Activated CD4-positive, alpha-beta T cell treated with anti-CD3 and anti-CD28 coated beads for 1 hour (primary cell): Measurements from ENCODE around the gene SF3B2.
"Not testable (repeated sequence)": the region's sequence is repeated elsewhere in the genome, so short reads cannot be mapped to it uniquely, and the experiment has no call there.

ENCODE experiments used
- DNase-seq: peaks from one replicate; pipeline ENCODE4 v3.0.0-alpha.2; 2020

Gene SF3B2

DNA sequence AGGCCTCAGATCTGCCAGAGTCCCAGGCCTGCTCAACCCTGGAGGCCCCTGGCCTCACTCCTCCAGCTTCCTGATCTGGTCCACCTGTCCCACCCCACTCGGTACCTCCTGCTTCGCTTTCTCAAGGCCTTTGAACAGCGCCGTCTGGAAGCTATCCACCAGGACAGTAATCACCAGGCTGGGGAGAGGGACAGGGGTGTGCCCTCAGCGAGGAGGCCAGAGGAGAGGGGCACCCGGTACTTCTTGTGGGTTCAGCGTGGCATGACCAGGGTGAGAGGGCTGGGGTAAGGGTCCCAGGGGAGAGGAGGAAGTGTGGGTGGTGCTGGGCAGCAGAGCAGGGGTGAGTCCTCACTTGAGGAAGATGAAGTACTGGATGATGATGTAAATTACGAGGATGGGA is 32.0 kb upstream of the SF3B2 start:
- no peak for DNase-seq

DNA sequence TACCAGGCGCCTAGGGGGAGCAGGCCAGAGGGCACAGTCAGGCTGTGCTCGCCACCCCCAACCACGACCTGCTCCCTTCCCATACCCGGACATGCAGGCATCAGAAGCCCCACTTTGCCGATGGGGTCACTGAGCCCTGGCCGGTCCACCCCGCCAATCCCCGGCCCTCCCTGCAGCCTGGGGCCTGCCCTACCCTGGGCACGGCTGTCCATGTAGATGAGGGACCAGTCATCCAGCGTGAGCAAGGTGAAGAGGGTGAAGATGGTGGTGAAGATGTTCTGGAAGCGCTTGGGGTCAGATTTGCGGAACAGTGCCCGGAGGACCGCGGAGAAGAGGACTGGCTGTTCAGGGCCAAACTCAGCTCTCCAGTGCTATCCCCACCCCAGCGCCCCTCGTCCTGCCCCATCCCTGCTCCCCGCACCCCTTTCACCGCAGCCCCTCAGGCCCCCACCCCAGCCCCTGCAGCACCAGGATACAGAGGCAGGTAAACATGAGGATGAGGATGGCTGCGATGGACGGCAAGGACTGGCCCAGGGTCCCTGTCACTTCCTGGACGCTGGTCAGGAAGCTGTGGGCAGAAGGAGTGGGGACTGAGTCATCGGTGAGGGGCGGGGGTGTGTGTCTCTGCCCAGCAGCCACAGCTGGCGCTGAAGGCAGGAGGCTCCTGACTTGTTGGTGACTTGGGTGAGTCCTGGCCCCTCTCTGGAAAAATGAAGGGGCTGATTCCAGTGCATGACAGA is 31.4 kb upstream of the SF3B2 start:
- no peak for DNase-seq

DNA sequence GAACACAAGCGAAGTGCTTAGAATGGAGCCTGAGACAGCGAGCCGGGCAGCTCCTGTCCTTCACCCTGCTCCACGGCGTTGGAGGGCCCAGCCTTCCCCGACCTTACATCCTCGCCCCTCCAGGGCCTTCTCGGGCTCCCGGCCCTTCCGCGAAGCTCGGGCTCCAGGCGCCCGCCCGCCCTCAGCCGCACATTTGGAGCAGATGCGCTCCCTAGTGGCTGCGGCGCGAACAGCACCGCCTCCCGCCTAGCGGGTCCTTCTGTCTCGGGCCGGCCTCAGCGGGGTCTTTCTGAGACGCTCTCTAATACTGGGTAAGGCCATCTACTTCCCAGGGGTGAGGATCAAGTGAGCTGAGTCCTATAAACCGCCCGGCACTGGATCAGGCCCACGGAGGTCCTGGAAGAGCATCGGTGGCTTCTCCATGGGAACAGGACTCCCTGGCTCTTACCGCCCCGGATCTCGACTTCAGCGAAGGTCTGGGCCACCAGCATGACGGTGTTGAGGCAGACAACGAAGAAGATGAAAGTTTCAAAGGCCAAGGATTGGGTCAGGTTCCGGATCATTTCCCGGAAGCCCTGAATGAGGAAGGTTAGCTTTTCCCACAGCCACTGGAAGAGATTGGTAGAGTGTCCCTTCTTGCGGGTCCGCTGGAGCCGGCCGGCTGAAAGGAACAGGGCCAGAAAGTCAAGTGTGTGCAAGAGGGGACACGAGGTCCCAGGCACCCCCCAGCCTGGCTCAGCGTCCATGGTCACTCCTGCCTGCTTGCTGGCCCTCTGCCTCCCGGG is 29.6 kb upstream of the SF3B2 start:
- DNase-seq: peak; percentile 64

GRCh38 chr11:66023186-66023440 is 29.1 kb upstream of the SF3B2 start:
- not testable (repeated sequence) for DNase-seq

DNA sequence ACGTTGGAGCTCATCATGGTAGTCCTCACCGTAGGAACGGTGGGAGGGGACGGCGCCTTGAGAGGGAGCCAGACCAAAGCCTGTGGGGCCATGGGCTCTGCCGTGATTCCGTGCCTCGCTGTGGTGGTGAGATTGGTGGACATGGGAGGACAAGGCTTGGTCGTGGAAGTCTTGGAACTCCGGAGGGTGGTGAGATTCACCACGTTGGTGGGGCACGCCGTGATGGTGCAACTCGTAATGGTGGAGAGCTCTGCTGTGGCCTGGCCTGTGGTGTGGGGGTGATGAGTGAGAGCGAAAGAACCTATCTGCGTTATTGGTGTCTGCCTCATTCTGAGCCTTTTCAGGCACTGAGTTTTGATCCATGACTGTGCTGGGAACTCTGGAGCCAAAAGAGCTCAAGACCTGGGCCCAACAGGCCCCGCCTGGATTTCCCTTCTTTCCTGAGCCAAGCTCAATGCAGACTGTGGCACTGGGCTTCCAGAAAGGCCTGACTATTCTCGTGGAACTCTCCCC is 26.1 kb upstream of the SF3B2 start, which contains the start of gene CATSPER1:
Gene CATSPER1 (minus strand): TSS at position 463 of the 513 bp plus-strand sequence. CDS start 100 bp downstream, at position 363.
- DNase-seq: no peak

DNA sequence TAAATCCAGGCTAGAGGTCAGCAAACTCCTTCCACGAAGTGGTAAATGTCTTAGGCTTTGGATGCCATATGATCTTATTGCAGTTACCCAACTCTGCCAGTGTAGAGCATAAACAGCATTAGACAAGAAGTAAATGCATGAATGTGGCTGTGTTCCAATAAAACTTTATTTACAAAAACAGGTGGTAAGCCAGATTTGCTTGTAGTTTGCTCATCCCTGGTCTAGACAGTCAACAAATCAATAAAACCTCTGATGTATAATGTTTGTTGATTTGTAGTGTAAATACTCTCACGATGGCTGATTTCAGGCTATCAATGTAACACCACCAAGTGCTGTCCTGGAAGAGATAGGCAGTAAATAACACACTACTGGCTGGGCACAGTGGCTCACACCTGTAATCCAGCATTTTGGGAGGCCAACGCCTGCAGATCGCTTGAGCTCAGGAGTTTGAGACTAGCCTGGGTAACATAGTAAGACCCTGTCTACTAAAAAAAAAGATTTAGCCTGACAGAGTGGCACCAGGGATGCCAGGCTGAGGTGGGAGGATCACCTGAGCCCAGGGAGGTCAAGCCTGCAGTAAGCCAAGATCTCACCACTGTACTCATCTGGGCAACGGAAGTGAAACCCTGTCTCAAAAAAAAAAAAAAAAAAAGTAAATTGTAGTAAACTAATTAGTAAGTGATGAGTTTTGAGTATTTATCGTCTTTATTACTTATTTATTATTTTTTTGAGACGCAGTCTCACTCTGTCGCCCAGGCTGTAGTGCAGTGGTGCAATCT is 19.0 kb upstream of the SF3B2 start:
- DNase-seq: no peak

DNA sequence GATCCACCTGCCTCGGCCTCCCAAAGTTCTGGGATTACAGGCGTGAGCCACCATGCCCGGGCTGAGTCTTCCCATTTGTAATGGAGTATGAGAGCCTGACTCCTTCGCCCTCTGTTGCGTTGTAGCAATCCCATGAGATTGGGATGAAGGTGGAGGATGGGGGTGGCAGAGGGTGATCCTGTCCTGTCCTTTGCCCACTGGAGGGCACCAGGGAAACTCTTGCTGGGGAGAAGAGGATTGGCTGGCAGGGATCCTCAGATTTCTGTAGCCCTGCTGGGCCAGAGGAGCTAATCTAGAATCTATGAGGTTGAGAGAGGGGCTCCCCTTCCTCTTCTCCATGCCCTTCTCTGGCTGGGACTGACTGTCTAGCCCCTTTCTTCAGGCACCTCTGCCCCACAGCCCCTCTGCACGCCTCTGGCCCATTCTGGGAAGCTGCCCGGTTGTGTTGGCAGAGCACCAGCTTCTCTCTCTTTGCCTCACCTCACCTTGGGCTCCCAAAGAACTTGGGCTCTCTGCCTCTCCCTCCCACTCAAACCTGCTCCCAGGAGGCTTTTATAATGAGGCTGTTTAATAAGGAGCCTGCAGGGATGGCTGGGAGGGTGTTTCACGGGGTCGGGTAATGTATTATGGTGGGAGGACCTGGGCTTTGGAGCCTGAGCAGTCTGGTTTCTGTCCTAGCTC is 16.4 kb upstream of the SF3B2 start:
- DNase-seq: no peak

DNA sequence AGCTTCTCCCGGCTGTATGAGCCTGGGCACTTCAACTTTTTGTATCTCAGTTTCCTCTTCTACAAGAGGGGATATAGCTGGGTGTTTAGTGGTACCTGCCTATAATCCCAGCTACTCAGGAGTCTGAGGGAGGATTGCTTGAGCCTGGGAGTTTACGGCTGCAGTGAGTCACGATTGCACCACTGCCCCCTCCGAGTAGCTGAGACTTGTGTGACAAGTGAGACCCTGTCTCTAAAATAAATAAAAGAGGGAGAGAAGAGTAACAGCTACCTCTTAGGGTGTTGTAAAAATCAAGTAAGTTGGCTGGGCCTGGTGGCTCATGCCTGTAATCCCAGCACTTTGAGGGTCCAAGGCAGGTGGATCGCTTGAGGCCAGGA is 15.8 kb upstream of the SF3B2 start:
- no peak for DNase-seq

DNA sequence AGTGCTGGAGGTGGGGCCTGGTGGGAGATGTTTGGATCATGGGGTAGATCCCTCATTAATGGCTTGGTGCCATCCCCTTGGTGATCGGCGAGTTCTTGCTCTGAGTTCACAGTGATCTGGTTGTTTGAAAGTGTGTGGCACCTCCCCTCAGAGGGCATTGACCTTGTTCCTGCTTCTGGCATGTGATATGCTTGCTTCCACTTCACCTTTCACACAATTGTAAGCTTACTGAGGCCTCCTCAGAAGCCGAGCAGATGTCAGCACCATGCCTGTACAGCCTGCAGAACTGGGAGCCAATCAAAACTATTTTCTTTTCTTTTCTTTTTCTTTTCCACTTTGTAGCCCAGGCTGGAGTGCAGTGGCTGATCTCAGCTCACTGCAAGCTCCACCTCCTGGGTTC is 14.8 kb upstream of the SF3B2 start:
- DNase-seq: no peak

DNA sequence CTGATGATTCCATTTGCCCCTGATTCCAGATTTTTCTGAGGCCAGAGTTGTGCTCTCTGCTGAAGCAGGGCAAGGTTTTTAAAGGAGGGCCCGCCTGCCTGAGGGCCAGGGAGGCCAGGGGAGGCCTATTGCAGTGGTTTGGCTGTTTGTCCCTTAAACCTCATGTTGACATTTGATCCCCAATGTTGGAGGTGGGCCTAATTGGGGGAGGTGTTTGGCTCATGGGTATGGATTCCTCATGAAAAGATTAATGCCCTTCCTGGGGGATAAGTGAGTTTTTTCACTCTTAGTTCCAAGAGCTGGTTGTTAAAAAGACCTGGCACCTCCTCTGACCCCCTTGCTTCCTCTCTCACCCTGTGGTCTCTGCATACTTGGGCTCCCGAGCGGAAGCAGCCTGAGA is 12.4 kb upstream of the SF3B2 start:
- no peak for DNase-seq

- DNase-seq: no peak
These were observed 9.8 kb upstream of the SF3B2 start for GRCh38 chr11:66042227-66042995.

DNA sequence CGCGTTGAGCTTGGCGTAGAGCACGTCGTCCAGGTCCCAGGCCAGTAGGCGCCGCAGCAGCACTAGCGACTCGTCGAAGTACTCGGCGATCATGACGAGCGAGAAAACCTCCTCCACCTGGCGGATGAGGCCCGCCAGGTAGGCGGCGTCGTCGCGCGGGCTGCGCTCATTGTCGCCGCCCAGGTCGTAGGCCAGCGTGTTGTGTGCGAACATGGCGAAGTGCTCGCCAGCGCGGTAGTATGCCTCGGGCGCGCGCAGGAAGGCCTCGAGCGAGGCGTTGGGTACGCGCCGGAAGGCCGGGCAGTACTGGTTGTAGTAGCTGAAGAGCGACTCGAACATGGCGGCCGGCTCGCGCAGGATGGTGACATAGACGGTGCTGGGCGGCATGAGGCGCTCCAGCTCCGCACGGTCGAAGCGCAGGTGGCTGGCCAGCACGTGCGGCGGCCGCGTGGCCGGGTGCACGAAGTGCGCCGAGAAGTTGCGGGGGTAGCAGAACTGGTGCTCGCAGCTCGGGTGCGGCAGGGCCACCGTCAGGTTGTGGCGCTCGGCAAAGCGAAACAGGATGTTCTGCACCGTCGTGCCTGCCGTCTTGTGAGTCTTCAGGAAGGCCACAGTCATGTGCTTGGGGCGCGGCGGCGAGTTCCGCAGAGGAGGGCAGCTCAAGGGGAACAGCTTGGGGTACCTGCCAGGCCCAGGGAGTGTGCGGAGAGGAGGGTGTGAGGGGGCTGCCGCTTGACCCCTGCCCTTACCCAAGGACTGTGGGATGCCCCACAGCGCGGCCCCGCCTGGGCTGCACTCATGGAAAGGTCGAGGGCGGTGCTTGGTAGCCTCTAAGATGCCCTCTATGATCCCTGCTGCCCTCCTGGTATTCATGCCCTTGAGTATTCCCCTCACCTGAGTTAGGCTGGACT is 8.9 kb upstream of the SF3B2 start:
- no peak for DNase-seq

DNA sequence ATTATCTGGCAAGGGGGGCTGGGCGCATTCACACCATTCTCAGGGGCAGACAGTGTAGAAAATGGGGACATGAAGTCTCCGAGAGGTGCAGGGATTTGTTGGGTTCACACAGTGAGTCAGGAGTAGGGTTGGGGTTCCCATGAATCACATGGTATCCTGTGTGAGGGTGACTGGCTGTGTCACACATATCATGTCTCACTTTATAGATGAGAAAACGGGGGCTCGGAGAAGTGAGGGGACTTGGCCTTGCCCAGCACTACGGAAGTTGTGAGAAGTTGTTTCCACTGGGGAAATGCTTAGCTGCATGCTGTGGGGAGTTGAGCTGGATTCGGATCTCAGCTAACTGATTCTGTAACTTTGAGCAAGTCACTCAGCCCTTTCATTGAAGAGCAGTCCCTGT is 7.4 kb upstream of the SF3B2 start:
- no peak for DNase-seq

DNA sequence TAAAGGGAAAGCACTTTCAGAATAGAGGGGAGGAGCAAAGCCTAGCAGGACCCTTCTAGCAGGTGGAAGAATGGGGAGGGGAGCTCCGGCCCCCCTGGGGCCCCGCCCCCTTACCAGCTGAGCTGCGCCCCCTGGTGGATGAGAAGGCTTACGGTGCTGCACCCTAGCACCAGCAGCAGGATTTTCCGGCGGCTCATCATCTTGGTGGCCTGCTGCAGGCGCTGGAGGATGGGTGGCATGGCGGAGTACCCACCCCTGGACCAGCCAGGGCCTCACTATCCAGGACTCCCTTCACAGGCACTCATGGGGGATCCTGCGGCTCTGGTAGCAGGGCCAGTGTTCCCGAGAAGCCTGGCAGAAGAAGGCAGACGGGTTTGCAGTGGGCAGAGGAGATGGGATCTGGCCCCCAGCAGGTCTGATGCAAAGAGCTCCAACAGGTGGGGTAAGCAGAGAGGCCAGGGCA is 7.0 kb upstream of the SF3B2 start:
- DNase-seq: peak; percentile 74

- no peak for DNase-seq
These were observed 5.3 kb upstream of the SF3B2 start for GRCh38 chr11:66046901-66047300.

DNA sequence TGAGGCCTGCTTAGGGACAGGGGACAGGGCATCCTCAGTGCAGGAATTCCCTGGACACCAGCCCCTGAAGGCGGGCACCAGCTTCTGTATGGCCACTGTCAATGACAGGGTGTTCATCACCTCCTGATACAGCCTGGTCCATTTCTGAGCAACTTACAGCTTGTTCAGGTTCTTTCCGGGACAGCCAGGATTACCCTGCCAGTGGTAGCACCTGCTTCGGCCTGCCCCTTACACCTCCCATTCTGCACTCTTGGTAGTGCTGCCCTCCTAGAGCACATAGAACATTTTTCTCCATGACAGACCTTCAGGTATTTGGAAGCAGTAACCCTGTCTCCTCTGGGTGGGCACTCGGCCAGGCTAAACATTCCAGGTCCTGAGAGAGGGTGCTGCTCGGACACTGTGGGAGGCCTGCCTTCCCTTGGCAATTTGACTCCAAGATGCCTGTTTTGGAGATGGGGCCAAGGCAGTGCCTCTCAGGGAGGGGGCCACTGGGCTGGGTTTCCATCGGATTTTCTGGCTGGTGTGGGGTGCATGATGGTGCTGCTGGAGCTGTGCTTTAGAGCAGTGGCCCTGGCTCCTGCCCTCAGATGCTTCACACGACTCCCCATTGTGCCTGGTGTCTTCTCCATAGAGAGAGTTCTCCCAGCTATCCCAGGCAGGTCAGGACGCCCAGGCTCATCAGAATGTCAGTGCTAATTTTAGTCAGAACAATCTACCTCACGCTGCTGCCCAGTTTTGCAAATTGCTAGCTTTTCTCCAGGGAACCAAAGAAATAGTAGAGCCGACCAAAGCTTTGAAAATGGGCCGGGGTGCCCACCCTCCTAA is 4.4 kb upstream of the SF3B2 start:
- DNase-seq: no peak

DNA sequence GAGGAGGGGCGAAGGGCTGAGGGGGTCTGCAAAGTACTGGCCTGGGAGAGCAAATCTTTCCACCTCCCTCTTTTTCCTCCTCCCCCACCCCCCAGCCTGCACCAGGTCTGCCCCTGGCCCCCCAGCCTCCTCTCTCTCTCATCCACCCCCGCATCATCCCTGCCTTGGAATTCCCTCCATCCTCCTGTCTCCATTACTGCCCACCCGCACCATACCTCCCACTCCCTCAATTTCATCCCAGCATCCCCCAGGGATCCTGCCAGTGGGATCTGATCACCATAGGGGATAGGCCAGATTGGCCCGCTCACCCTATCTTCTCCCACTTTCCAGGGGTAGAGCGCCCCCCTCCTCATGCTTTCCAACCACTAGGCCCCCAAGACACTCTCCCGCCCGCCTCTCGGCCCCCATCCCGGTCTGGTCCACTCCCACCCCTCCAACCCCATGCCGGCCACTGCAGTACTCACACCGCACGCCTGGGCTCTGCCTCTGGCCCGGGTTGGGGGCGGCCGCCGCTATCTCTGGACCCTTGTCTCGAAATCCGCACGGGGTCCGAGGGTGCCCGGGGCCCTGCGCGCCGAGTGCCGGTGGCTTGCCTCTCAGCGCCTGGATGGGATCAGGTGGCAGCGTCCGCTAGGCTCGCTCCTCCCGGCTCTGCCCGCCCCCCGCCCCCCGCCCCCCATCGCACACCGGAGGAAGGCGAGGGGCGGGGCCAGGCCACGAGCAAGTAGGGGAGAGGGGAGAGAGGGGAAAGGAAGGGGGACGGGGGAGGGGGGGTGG is 3.4 kb upstream of the SF3B2 start, which contains the start of gene GAL3ST3:
Gene GAL3ST3 (minus strand): TSS at position 615 of the 777 bp plus-strand sequence. CDS start 3,746 bp downstream, outside the sequence.
- DNase-seq: no peak

GRCh38 chr11:66050581-66051231 is 1.5 kb upstream of the SF3B2 start:
- DNase-seq: no peak

DNA sequence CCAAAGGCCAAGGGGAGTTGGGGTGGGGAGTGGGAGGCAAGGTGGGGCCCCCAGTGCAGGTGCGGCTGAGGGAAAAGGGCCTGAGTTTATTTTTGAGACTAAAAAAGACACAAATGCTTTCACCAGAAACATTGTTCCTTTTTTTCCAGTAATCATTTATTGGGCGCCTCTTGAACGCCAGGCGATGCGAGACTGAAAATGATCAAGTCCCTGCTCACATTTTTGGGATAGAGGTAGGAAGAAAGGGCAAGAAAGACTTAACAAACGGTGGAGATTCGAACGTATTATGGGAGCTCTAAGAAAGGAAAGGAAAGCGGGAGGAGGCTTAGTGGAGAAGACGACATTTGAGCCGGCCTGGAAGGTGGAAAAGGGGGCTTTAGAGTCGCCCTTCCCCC is 796 bp upstream of the SF3B2 start:
- DNase-seq: no peak
